Endothelial cell of umbilical vein (primary cell): ENCODE data around the gene PRLR. TPM values are rescaled to one million over a fixed set of nuclear protein-coding genes. Genes with fewer than 3 reads are reported as not detected.

Experiments
- BruUV-seq: library from RNA; stranded (reverse); fragments of 400-500 nt; replicated peaks from 2 replicates; lab custom pipeline; 2021; lab: Mats Ljungman, UMichigan
- CTCF ChIA-PET: fragments of 300-600, 350-600 bp; sonication (Branson Sonifier 250); formaldehyde crosslinking; loops from one replicate; lab custom pipeline; 2021; ENCODE audit warnings: antibody characterized with exemption, inconsistent platforms; lab: Charles Lee
- POLR2A ChIA-PET: fragments of 300-600, 350-600 bp; sonication (Branson Sonifier 250); formaldehyde crosslinking; loops from one replicate; lab custom pipeline; 2021; ENCODE audit warnings: antibody characterized with exemption, inconsistent platforms; lab: Charles Lee
- DNase-seq: peaks from one replicate; pipeline ENCODE4 v3.0.0-alpha.2; 2011; ENCODE audit warnings: low read depth, low spot score
- FAIRE-seq: peaks from 2 replicates; lab custom pipeline; 2011; peaks lifted over from hg19 to GRCh38; lab: Jason Lieb, UNC
- H2AFZ ChIP-seq: 2 replicates; pipeline ENCODE4 v1.6.0; 2012; ENCODE audit warnings: low read depth, low read length, control low read depth, inconsistent platforms
- H3K27ac ChIP-seq: 2 replicates; pipeline ENCODE4 v1.5.1; 2011; ENCODE audit warnings: low read depth, mild to moderate bottlenecking, control low read depth, low read length, moderate library complexity; ENCODE audit not compliant: insufficient read depth
- H3K27me3 ChIP-seq, 2 experiments: 2 replicates each; pipeline versions ENCODE4 v1.6.0 to v1.6.1; 2011; ENCODE audit warnings: low read length in 2 of 2, mixed read lengths in 1 of 2; ENCODE audit not compliant: control insufficient read depth in 2 of 2, insufficient read depth in 2 of 2
- H3K36me3 ChIP-seq, 2 experiments: 2 replicates in 1 of 2; 3 replicates in 1 of 2; pipeline ENCODE4 v1.5.1; 2011; ENCODE audit warnings: low read length in 2 of 2, mild to moderate bottlenecking in 1 of 2, moderate library complexity in 1 of 2; ENCODE audit not compliant: control insufficient read depth in 2 of 2, insufficient read depth in 2 of 2; ENCODE audit errors: extremely low read depth in 1 of 2
- H3K4me1 ChIP-seq: 3 replicates; pipeline ENCODE4 v1.5.1; 2011; ENCODE audit warnings: mild to moderate bottlenecking, low read length; ENCODE audit not compliant: control insufficient read depth, insufficient read depth; ENCODE audit errors: extremely low read depth
- H3K4me2 ChIP-seq: 2 replicates; pipeline ENCODE4 v1.6.1; 2011; ENCODE audit warnings: low read length, control low read depth, mixed read lengths; ENCODE audit not compliant: insufficient read depth
- H3K4me3 ChIP-seq, 3 experiments: fragments of 200-600 bp in 1 of 3; sonication (generic), shearing (Covaris generic) in 1 of 3; replicated peaks in 1 of 3; 2 replicates each; pipeline ENCODE4 v1.5.1; 2011 to 2016; ENCODE audit warnings: control low read depth in 3 of 3, low read length in 3 of 3, mild to moderate bottlenecking in 2 of 3, inconsistent platforms in 1 of 3, low read depth in 1 of 3, moderate library complexity in 1 of 3; ENCODE audit not compliant: insufficient read depth in 1 of 3
- H3K79me2 ChIP-seq: 2 replicates; pipeline ENCODE4 v1.6.0; 2012; ENCODE audit warnings: low read length, inconsistent platforms; ENCODE audit not compliant: control insufficient read depth, insufficient read depth
- H3K9ac ChIP-seq: replicated peaks from 2 replicates; pipeline ENCODE3; 2011; ENCODE audit warnings: low read length, control low read depth; ENCODE audit not compliant: insufficient read depth; ENCODE audit errors: extremely low read depth
- H3K9me1 ChIP-seq: replicated peaks from 3 replicates; pipeline ENCODE4 v1.6.0; 2011; ENCODE audit warnings: mild to moderate bottlenecking, low read length; ENCODE audit not compliant: control insufficient read depth, insufficient read depth; ENCODE audit errors: extremely low read depth
- H3K9me3 ChIP-seq: replicated peaks from 2 replicates; pipeline ENCODE4 v1.5.1; 2012; ENCODE audit warnings: low read length, inconsistent platforms; ENCODE audit not compliant: control insufficient read depth, insufficient read depth
- H4K20me1 ChIP-seq: replicated peaks from 2 replicates; pipeline ENCODE3; 2011; ENCODE audit warnings: mild to moderate bottlenecking, low read length; ENCODE audit not compliant: control insufficient read depth, insufficient read depth; ENCODE audit errors: extremely low read depth
- EZH2 ChIP-seq: IDR thresholded peaks from 2 replicates; pipeline ENCODE4 v1.6.1; 2012; ENCODE audit warnings: borderline replicate concordance, low read depth, mild to moderate bottlenecking, moderate library complexity, low read length, inconsistent platforms; ENCODE audit not compliant: severe bottlenecking
- JUN ChIP-seq: IDR thresholded peaks from 2 replicates; pipeline ENCODE4 v1.6.1; 2011; ENCODE audit warnings: borderline replicate concordance, low read depth; ENCODE audit not compliant: insufficient read length, insufficient read depth
- MYC ChIP-seq: IDR thresholded peaks from one replicate; pipeline ENCODE4 v1.6.1; 2011; ENCODE audit warnings: mild to moderate bottlenecking, low read depth, low read length
- dilution Hi-C: fragments of 300-500 bp; cut with MboI; formaldehyde crosslinking; loops from one replicate; pipeline ENCODE4 v1.15.0; 2019; ENCODE audit warnings: low sequenced_read_pairs; ENCODE audit not compliant: extremely low pct_ligation_motif_present
- intact Hi-C: fragments of 100-400 bp; cut with micrococcal nuclease; formaldehyde crosslinking; loops from one replicate; pipeline ENCODE4 v1.10.0; 2022
- polyA plus RNA-seq, 4 experiments: library from polyadenylated mRNA; depleted of rRNA in 3 of 4; stranded (reverse) in 3 of 4; unstranded in 1 of 4; fragments of >200 nt; gene quantifications; 2 replicates each; pipeline versions ENCODE4 v1.2.1 to v1.2.3, GENCODE V29; 2011 to 2012; ENCODE audit warnings: missing spikeins in 1 of 4
- total RNA-seq: library from RNA; stranded (reverse); gene quantifications from 2 replicates; pipeline ENCODE4 v1.2.3, GENCODE V29; 2021

The PRLR gene
- total and polyA plus RNA-seq, 2 donors (not counting 3 experiments of a cell fraction or from before 2014, with no cell fraction given) = not detected

DNA sequence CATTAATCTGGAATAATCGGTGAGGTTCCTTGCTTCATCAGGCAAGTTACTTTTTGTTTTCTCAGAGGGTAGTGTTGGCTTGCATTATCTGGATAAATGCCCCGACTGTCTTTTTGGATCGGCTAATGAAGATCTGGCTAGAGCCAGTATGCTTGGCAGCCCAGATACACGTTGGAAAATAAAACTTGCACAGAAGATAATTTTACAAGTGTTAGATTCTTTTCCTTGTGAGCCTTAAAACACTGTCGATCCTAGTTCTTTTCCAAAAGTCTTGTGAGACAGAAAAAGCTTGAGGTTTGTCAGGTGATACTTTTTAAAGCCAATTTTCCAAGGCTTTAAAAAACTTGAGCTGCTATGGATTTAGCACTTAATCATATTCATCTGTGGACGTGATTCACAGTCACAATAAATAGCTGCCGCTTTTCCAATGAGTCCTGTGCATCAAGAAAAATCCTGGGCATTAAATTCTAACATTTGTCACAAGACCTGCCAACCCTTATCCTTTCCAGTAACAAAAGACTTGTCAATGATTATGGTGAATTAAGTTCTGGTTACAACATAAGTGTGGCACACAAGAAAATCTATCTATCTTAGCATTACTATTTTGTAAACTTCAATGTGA, 68.5 kb downstream of the PRLR start:
- intact Hi-C loops (no loop called here), dilution Hi-C loops (no loop called here)
- Histone ChIP-seq H3K9me3 (no peaks in the 10 kb centered on the region), H3K9ac (no peak overlapping the region), H3K79me2 (no peaks in the 10 kb centered on the region), H3K27ac (no peak overlapping the region), H2AFZ (no peak overlapping the region), H3K4me3 (no peak overlapping the region), H4K20me1 (no peaks in the 10 kb centered on the region), H3K27me3 (no peaks in the 10 kb centered on the region), H3K4me1 (no peaks in the 10 kb centered on the region), H3K9me1 (no peaks in the 10 kb centered on the region), H3K36me3 (no peaks in the 10 kb centered on the region), H3K4me2 (no peak overlapping the region)
- POLR2A ChIA-PET = no interaction called here
- no TSS peak for BruUV-seq
- TF ChIP-seq EZH2 = no peak
- no peak for DNase-seq
- no peak for FAIRE-seq
- CTCF ChIA-PET = no interaction called here

DNA sequence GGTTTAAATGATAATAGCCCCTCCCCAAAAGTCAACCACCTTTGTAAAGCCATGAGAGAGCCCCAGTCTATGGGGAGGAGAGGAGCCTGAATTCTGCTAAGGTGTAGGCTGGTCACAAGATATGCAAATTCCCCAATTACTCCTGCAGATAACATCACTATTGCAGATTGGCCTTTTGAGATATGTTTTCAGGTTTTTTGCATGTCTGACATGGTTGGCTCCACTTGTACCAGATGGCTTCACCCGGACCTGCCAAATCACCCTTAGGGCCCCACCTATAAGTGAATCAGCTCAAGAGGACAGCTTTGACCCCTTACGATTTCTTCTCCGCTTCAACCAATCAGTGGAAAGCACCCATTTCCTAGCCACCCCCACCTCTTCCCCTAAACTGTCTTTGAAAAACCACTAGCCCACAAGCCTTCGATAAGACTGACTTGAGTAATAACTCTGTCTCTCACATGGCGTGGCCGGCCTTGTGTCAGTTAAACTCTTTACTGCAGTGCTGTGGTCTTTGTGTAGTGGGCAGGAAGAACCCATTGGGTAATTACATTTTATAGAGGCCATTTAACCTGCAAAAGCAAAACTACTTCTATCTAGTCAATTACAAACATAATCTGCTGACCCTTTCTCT, 69.7 kb downstream of the PRLR start:
- ChIA-PET CTCF (no interaction called here), POLR2A (no interaction called here)
- Histone ChIP-seq H2AFZ (no peak overlapping the region), H3K4me2 (no peak overlapping the region), H3K36me3 (no peaks in the 10 kb centered on the region), H3K9me3 (no peaks in the 10 kb centered on the region), H3K4me1 (no peaks in the 10 kb centered on the region), H3K79me2 (no peaks in the 10 kb centered on the region), H3K9ac (no peak overlapping the region), H3K27me3 (no peaks in the 10 kb centered on the region), H3K27ac (no peak overlapping the region), H4K20me1 (no peaks in the 10 kb centered on the region), H3K9me1 (no peaks in the 10 kb centered on the region), H3K4me3 (no peak overlapping the region)
- intact Hi-C loops = no loop called here
- no peak for FAIRE-seq
- BruUV-seq = no TSS peak
- TF ChIP-seq JUN (no peak), MYC (no peak)
- DNase-seq = no peak
- dilution Hi-C loops = no loop called here
